GM06990 (cell line): ENCODE measurements around the gene COX18.
A peak's percentile ranks its signal among the peaks of the same experiment; 100 is the strongest.

Experiments
- DNase-seq: peaks from one replicate; pipeline ENCODE4 v3.0.0-alpha.2; 2011; ENCODE audit not compliant: insufficient read length; ENCODE audit errors: extremely low read depth
- H3K27me3 ChIP-seq: replicated peaks from 2 replicates; pipeline ENCODE4 v1.6.0; 2011; ENCODE audit warnings: low read length; ENCODE audit not compliant: control insufficient read depth, insufficient read depth
- H3K36me3 ChIP-seq: 2 replicates; pipeline ENCODE4 v1.5.1; 2011; ENCODE audit warnings: low read length; ENCODE audit not compliant: control insufficient read depth, insufficient read depth
- H3K4me3 ChIP-seq: replicated peaks from 2 replicates; pipeline ENCODE4 v1.5.1; 2011; ENCODE audit warnings: low read depth, mild to moderate bottlenecking, control low read depth, low read length
- TF ChIP-seq, protein P1 (sequence below): IDR thresholded peaks from 2 replicates; pipeline ENCODE4 v1.5.1; 2011; ENCODE audit warnings: low read length, control low read depth, mild to moderate bottlenecking, inconsistent platforms; ENCODE audit not compliant: insufficient read depth, poor library complexity, severe bottlenecking

The COX18 gene

DNA sequence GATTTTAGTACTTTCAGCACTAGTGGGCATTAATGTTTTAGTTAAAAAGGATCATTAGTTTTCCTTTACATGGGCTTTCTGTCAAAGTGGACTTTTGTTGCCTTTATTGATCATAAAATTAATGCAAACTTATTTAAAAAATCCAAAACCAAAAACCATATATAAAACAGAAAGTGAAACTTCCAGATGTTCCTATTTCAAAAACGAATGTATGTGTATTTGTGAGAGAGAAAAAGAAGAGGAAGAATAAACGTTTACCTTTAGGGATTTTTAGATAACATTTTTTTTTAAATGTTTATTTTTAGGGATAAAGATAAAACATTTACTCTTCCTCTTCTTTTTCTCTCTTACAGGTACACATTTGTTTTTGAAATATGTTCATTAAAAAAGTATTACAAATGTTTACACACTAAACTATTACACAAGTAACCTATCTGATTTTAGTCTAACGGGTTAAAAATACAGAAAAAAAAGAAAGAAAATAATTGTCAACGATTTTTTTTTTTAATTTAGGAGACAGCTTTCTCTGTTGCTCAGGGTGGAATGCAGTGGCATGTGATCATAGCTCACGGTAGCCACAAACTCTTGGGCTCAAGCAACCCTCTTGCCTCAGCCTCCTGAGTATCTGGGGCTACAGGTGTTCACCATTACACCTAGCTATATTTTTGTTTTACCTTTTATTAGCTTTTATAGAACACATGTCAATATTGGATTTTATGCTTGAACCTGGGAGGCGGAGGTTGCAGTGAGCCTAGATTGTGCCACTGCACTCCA is 16.8 kb upstream of the COX18 start:
- no peaks in the 10 kb centered on the region for H3K27me3 ChIP-seq
- no peak overlapping the region for H3K4me3 ChIP-seq
- TF ChIP-seq, protein P1, sequence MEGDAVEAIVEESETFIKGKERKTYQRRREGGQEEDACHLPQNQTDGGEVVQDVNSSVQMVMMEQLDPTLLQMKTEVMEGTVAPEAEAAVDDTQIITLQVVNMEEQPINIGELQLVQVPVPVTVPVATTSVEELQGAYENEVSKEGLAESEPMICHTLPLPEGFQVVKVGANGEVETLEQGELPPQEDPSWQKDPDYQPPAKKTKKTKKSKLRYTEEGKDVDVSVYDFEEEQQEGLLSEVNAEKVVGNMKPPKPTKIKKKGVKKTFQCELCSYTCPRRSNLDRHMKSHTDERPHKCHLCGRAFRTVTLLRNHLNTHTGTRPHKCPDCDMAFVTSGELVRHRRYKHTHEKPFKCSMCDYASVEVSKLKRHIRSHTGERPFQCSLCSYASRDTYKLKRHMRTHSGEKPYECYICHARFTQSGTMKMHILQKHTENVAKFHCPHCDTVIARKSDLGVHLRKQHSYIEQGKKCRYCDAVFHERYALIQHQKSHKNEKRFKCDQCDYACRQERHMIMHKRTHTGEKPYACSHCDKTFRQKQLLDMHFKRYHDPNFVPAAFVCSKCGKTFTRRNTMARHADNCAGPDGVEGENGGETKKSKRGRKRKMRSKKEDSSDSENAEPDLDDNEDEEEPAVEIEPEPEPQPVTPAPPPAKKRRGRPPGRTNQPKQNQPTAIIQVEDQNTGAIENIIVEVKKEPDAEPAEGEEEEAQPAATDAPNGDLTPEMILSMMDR: no peak
- peaks cover 3% of the 10 kb centered on the region for H3K36me3 ChIP-seq
- DNase-seq: no peak

DNA sequence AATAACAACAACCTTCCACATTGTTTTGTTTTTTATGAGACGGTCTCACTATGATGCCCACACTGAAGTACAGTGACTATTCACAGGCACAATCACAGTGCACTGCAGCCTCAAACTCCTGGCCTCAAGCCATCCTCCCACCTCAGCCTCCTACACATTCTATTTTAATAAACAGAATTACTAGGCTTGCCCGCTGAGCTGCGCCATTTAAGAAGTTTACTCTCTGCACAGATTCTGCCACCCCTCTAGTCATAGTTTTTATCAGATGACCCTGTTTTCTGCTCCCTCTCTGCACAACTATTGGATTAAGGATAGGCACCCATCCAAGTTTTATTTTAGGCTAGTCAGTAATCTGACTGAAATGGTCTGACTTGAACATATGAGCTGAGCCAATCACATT is 11.3 kb upstream of the COX18 start:
- Histone ChIP-seq H3K36me3 (peaks cover 4% of the 10 kb centered on the region), H3K27me3 (no peaks in the 10 kb centered on the region), H3K4me3 (no peak overlapping the region)
- TF ChIP-seq, protein P1: no peak
- DNase-seq: no peak

DNA sequence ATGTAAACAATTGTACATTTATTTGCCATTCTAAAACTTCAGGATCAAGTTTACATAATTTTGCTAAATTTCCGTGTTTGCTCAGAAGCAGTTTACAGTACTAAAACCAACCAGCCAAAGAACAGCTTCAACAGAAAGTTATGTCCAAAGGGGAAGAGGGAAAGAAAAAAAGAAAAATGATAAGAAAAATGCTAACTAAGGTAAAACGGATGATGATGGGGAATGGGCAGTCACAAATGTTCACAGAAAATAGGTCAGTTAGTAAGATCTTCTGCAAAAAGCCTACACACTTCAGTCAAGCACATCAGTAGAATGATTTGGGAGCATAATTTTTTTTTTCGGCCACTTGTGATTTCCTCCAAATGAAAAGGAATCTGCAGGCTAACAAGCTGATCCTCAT is 6.3 kb upstream of the COX18 start:
- H3K4me3 ChIP-seq: no peak overlapping the region
- TF ChIP-seq, protein P1: no peak
- no peak for DNase-seq
- H3K27me3 ChIP-seq: no peaks in the 10 kb centered on the region
- peaks cover 4% of the 10 kb centered on the region for H3K36me3 ChIP-seq

DNA sequence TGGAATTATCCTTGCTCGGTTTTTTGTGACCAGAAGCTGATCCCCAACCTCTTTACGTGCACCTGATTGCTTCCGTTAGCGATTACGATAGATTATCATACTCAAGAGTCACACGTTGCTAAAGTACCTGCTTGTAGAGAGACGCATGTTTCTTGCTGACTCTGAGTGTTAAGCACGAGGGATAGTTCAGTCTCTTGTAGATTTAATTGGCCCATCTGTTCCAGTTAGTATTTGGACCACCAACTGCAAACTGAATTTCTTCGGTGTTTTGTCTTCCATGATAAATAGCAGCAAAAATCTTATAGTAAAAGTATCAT is 516 bp upstream of the COX18 start:
- Histone ChIP-seq H3K36me3 (peaks cover 1% of the 10 kb centered on the region; the same call in 1 of the 2 replicates), H3K27me3 (no peaks in the 10 kb centered on the region), H3K4me3 (peak overlapping the region; percentile 89)
- no peak for DNase-seq
- TF ChIP-seq, protein P1: no peak

DNA sequence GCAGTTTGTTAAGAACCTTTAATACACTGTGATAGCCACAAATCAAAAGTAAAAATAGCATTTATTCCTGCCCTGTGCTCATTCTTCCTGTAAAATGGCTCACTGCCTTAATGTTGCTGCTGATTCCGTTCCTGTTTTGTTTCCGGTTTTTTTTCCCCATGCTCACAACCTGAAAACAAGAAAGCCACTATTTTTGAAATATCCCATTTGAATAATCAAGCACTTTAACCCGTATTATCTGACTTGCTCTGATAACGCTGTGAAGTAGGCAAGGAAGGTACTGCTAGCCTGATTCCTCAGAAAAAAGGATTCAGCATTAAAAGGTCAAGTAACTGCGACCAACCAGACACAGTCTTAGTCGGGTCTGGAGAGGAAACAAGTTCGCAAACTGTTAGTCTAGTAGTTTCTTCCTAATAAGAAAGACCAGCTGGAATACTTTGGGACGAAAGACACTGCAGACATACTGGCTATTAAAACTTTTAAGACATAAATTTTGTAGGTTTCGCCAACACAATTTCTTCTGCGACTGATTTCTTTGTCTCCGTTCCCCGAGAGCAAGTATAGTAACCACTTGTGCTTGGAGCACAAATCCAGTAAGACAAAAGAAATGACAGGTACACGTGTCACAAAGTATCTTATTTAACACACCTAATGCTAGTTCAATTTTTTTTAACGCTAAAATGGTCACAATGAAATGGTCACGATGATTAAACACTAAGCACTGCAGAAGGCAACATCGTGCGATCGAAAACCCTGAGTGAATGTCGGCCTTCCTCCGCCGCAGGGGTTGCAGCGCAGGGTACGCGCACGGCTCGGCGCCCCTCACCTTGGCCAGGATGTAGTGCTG is 802 bp downstream of the COX18 start:
- DNase-seq: peak; percentile 26
- Histone ChIP-seq H3K27me3 (no peaks in the 10 kb centered on the region), H3K4me3 (peak overlapping the region; percentile 89), H3K36me3 (peaks cover 1% of the 10 kb centered on the region)
- TF ChIP-seq, protein P1: no peak
